HG03565 (cell line): ENCODE results near the gene BCKDHB.
"Not testable (repeated sequence)": the region's sequence is repeated elsewhere in the genome, so short reads cannot be mapped to it uniquely, and the experiment has no call there.

Source experiments
- ATAC-seq: cut with Tn5 transposase; IDR thresholded peaks from one replicate; pipeline ENCODE4 v1.9.1; 2021; ENCODE audit warnings: mild to moderate bottlenecking, moderate library complexity; ENCODE audit not compliant: unreplicated experiment

The BCKDHB gene

DNA sequence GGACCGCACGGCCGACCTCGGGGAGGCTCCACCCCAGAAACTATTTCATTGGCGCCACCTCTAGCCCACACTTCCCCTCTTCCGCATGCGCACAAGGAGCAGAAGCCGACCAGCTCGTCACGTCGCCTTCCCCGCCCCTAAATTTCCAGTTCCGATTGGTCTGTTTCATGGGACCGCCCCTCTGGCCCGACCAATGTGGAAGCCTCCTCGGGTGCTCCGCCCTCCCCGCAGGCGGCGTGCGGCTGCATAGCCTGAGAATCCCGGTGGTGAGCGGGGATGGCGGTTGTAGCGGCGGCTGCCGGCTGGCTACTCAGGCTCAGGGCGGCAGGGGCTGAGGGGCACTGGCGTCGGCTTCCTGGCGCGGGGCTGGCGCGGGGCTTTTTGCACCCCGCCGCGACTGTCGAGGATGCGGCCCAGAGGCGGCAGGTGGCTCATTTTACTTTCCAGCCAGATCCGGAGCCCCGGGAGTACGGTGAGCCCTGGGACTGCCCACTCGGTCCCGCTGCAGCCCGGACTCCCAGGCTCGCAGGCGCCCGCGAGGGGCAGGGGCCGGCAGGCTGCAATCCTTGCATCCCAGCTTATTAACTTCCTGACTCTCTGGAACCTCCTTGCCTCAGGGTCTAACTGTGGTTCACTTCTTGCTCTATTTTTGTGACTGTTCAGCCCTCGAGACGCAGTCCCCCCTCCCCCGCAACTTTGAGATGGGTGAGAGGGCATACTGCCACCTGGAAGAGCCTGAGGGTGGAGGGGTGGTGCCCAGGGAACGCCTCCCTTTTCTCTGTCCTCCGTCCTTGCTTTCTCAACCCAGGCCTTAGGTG is at the start of gene BCKDHB:
Gene BCKDHB (plus strand): TSS at position 254 of the 818 bp plus-strand sequence. CDS start 23 bp downstream, at position 277.
- ATAC-seq, result peak; percentile 97

DNA sequence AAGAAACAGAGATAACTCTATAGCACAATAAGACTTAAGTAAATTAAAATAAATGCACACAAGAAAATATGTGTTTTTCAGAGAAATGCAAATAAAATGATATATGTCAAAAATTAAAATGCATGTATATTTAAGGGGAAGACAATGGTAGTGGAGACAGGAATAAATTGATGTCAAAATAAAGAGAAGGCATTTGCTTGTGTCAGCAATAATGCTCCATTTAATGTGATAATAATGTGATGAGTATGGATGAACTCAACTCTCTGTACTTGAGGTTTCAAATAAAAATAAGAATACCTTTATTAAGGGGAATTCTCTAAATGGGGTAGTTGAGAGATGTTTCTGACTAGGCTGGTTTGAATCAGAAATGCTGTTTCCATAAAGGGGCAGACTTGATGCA is 45.7 kb upstream of the BCKDHB start:
- no peak for ATAC-seq

DNA sequence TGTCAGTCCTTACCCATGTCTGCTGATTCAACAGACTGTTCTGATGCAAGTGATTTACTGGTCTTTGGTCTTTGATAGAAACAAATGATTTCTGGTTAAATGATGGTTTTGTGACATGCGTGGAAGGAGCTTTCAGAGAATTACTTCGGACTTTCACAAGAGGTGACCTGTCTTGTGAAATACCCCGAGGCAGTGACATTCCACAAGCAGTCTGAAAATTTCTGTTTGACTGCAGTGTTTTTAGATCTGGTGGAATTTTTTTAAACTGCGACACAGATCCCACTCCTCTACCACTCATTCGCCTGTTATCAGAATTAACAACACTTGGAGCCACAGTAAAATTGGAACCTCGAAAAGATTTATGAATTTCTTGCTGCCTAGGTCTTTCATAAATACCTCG is 38.3 kb upstream of the BCKDHB start:
- not testable (repeated sequence) for ATAC-seq

DNA sequence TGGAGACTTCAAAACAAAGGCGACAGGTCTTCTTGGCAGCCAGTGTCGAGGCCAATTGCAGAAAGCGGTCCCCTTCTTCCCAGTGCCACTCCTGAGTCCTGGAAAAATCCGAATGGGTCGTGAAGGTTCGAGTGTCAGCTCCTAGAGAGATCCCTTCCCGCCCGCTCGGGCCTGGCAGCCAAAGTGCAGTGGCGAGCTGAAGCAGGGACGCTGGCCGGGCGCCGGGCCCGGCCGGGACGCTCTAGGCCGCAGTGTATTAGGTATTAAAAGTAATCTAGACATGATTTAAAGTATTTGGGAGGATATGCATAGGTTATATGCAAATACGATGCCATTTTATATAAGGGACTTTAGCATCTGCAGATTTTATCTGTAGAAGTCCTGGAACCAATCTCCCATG is 36.0 kb upstream of the BCKDHB start:
- not testable (repeated sequence) for ATAC-seq

DNA sequence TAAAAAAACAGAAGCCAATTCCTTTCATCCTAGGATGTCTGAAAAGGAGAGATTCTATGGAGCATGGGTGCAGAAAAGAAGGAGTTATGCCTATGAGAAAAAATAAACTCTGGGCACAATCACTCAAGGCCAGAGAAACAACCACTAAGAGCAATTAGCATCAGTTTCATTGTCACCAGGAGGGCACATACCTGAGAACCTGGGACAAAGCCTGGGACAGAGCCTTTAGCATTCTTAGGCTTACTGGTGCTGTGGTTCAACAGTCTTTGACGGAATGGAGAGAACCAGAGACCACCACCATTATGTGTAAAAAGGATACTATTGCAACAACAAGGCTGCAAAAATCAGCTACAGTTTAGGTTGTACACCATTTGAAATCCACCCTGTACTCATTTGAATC is 29.4 kb upstream of the BCKDHB start:
- ATAC-seq, result no peak

DNA sequence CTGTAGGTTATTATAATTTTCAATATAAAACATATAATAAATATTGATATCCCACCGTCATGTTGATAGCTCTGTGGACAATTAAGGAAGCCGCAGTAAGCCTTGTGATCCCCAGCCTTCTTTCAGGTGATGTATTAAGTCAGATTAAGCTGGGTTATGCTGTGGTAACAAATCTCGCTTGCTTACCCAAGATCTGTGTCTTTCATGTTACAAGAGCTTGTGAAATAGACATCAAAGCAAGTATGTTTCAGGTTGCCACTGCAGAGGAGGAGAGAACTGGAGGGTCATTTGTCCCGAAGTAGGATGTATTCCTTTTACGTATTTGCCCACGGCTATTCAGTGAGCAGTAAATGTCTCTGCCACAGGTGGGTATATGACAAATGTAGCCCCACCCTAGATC is 17.8 kb upstream of the BCKDHB start:
- ATAC-seq, result no peak

DNA sequence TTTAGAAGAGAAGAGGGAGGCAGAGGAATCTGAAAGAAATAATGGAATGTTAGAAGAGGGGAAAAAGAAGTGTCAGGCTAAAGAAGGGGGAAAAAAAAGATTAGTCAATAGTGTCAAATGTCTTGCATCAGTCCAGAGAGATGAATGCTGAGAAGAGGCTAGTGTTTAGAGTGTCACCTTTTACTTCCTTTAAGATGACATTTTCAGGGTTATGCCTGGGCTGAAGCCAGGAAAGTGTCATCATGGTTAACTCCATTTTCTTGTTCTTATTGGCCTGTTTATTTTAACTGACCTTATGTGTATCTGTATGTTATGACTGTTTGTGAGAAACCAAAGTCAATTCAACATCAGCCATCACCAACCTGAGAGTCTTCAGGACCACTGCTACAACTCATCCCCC is 15.0 kb upstream of the BCKDHB start:
- no peak for ATAC-seq

DNA sequence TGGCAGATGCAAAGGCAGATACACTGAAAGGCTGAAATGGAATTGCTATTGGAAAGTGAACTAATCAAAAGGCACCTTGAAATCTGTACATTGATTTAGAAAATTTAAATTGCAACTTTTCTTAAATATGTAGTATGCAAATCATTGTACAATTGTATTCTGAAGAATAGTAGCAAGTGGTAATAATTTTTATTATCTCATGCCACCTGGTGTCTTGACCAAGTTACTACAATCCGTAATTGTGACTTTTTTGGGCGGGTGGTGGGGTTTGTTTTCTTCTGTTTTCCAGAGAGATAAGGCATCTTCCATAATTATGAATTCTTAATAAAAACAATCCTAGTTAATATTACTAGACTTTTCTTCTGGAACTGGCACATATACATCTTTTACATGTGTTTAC is 12.5 kb upstream of the BCKDHB start:
- no peak for ATAC-seq

DNA sequence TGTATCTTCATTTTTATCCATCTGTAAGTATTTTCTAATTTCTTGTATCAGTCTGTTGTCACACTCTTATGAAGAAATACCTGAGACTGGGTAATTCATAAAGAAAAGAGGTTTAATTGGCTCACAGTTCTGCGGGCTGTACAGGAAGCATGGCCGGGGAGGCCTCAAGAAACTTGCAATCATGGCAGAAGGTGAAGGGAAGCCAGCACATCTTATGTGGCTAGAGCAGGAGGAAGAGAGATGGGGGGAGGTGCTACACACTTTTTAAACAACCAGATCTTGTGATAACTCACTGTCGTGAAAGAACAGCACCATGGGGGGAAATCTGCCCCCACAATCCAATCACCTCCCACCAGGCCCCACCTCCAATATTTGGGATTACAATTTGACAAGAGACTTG is 10.9 kb upstream of the BCKDHB start:
- ATAC-seq, result no peak

DNA sequence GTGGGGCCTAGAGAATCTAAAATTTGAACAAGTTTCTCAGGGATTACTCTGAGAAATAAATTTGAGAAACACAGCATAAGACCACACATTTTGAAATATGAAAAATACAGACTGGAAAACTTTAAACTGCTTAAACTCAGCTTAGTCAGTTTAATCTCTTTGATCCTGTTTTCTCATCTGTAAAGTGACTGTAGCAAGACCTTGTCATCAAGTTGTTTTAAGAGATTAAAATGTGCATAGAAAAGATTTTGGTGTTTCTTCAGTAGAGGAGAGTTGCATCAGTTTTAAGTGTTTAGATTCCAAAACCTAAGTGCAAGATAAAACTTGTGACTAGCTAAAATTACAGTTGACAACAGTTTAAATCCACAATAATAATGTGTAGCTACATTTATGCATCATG is 8.1 kb upstream of the BCKDHB start:
- ATAC-seq, result no peak

DNA sequence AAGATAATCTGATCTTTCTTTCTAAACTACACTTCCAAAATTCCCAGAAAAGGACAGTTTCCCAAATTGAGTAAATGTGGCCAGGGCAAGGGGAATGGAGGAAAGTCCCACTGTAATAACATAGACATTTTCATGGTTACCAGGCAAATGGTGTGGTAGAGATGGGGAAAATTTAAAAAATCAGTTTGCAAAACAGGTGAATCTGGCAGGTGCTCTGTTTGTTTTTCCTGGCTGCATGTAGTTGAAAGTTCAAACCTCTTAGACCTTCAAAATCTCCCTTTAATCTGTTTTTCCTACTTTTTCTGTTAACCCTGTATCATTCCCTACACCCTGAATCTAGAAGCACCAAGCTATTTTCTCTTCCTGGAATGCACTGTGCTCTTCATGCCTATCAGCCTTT is 2.0 kb upstream of the BCKDHB start:
- ATAC-seq, result no peak

DNA sequence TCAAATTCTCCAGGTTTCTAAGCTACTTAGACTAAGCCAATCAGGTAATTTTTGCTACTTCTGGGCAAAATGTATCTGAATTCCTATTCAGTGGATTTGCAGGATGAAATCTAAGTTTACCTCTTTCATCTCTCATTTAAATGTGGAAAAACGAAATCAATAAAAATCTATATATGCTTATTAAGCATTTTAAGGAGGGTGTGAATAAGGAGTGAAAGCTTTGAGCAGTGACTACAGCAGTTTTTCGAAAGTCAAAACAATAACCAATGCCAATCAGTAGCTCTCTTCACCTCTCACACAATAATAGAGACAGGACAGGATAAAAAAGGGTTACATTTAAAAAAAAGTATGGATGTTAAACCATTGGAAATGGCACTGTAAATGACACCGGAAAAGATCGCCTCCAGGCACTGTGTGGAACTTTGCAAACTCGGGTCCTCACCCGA is 476 bp upstream of the BCKDHB start:
- no peak for ATAC-seq

DNA sequence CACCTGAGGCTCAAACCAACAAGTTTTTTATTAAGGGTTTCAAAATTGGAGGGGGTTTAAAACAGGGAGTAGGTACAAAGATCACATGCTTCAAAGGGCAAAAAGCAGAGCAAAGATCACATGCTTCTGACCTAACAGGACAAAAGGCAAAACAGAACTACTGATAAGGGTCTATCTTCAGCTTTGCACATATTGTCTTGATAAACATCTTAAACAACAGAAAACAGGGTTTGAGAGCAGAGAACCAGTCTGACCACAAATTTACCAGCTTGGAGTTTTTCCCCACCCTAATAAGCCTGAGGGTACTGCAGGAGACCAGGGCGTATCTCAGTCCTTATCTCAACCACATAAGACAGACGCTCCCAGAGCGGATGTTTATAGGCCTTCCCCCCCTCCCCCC is 16.1 kb downstream of the BCKDHB start:
- not testable (repeated sequence) for ATAC-seq

DNA sequence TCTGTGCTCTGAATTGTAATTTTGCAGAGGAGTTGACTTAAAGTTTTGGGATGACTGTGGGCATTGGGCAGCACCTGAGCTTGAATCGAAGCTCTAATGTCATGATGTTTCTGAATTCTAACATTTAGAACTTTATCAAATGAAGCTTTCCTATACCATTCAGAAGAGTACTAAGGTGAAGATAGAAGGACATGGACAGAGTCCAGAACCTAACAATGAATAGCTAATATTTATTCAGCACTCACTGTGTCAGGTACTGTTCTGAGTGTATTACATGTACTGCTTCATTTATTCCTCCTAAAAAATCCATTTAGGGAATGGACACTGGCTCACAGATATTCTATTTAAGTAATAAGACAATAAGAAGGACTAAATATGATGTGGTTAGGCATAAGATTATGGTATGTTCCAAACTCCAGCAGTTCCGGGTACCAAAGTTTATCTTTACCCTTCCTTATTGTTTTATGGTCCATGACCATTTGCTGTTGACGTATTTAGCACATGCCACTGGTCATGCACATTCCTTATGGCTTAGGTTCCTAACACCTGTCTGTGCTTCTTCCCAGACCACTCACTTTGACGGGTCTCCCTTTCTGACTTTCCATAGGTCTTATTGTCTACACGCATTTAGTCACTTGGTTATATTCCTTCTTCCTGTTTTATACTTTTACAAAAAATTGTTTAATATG is 20.3 kb downstream of the BCKDHB start:
- no peak for ATAC-seq

DNA sequence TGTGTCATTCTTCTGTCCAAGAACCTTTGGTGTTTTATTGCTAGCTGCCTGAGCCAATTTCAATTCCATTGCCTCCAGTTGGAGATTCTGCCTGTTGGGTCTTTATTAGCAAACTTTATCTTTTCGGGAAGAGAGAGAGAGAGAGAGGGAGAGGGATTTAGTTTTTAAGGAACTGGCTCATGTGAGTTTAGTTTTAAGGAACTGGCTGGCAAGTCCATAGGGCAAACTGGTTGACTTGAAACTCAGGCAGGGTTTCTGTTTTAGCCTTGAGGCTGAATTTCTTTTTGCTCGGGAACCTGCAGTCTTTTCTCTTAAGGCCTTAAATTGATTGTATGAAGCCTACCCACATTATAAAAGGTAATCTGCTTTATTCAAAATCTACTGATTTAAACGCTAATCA is 23.0 kb downstream of the BCKDHB start:
- no peak for ATAC-seq

DNA sequence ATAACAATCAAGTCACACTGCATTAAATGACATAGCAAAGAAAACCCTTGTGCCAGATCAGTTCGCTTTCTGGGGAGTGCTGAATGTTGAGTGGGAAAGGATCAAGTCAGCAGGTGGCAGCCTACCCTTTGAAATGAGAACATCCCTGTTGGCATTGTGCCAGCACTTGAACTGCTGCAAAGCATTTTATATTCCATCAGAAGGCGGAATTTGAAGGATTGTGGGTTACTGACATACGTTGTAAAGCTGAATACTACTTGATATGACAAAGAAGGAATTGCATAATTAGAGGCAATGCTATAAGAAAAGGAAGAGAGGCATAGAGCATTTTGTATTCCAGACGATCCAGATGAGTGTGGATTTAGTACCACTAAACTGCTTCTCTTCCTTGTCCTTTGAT is 26.5 kb downstream of the BCKDHB start:
- ATAC-seq, result no peak

DNA sequence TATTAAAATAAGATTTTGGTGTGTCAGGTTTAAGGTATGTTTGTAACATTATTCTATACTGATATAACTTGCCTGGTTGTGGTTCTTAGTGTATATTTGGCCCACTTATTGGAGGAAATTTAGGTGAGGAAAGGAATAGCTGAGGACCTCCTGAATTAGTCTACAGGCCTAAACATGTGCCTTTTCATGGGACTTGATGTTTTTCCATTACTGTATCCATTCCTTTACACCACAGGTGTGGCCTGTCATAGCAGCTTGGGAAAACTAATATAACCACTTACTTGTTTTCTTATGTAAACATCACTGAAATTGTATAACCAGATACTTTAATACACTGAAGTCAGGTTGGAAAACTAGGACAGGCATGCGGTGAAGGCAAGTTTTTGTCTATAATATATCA is 27.6 kb downstream of the BCKDHB start:
- no peak for ATAC-seq

DNA sequence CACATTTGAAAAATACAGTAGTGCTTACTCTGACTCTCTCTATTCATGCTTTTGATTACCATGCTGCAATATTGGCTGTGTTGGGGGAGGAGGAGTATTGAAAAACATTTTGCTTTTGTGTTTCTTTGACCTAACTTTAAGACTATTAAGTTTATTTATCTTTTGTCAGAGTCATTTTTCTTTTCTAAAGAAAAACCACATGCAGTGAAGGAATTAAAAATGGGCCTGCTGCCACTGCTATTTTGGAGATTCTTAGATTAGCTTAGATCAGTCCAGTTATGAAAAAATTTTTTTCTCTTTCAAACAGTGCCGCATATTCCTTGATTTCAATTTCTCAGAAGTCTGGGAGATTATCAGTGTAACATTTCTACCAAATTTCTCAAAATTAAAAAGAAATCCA is 36.1 kb downstream of the BCKDHB start:
- no peak for ATAC-seq

DNA sequence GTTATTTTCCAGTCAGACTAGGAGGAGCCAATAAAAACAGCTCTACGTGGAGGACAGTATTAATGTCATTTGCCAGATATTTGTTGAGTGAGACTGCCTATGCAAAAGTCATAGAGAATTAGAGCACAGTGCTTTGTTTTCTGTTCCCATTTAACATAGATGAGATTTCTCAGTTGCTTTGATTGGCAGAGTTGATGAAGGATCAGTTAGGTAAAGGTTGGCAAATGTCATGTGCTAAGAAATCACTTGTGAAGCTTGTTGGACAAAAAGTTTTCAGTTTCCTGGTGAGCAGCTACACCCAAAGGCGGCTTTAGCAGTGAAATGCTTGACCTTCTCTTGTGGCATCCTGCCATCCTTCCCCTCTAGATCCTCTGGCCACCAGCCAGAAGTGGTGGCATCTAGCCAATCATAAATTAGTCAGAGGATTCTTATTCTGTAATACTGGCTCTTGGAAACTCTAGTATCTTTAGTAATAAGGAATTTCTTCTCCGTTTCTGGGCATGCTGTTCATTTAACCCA is 37.0 kb downstream of the BCKDHB start:
- ATAC-seq, result no peak

DNA sequence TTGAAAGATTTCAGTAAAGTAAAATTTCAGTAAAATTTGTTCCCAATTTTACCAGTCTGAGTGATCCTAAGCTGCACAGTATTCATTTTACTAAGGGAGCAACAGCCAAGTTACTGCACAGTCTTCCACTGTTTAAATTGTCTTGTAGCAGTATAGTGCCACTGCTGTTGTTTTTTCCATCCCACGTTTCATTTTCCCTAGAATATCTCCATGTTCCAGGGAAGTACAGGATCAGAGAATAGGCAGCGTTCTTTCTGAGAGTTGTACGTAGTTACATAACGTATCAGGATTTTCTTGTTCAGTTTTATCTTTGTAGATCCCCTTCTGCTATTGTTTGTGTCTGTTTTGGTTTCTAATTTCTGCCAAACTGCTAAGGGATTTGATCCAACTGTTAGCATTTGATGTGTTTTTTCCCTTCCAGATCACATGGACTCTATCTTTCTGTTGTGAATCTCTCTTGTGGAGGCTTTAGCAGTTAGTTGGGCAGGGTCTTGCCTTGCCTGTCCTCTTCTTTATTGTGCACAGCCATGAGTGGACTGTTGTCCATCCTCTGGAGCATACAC is 38.4 kb downstream of the BCKDHB start:
- ATAC-seq, result no peak

DNA sequence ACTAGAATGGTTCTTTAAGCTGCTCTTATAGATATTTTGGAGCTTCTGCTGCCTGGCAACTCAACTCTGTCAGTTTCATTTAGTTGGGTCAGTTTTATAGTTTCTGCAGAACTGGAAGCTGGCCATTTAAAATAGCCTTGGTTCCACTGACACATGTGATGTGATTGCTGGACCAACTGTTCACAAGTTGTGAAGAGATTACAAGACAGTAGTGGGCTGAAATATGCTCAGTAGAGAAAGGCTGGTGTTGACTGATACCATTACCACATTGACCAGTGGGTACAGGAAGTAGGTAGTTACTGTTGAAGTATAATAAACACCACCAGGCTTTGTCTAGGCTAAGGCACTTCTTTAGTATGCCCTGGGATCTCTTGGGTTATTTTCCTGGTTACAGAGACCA is 39.0 kb downstream of the BCKDHB start:
- peak; percentile 59 for ATAC-seq

DNA sequence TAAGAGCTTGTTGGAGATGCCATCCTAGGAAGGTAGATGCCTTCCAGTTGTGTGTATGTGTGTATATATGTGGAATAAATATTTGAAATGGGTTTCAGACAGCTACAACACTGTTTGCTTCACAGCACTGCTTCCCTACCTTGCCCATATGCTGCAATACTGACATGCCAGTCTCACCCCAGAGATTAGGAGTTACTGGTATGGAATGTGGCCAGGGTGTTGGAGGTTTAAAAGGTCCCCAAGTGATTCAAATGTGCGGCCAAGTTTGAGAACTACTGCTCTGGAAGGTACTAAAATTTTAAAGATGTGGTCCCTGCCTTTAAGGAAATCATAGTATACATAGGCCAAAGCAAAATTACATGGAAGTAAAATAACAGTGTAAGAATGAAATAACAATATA is 39.5 kb downstream of the BCKDHB start:
- no peak for ATAC-seq
